GM12801 (cell line): ENCODE results near the gene ESPN.

Source experiments
- CTCF ChIP-seq: IDR thresholded peaks from one replicate; pipeline ENCODE4 v1.5.1; 2011; ENCODE audit warnings: control low read depth; ENCODE audit not compliant: insufficient read length; ENCODE audit errors: extremely low read depth

The ESPN gene

GRCh38 chr1:6456800-6457466, 32.4 kb downstream of the ESPN start:
- TF ChIP-seq CTCF = no peak

- no peak for TF ChIP-seq CTCF
These were observed 35.3 kb downstream of the ESPN start for GRCh38 chr1:6459850-6460265.

GRCh38 chr1:6460301-6461050, 35.9 kb downstream of the ESPN start:
- TF ChIP-seq CTCF = no peak

GRCh38 chr1:6461051-6461530, 36.5 kb downstream of the ESPN start:
- no peak for TF ChIP-seq CTCF

- no peak for TF ChIP-seq CTCF
These were observed 37.2 kb downstream of the ESPN start for GRCh38 chr1:6461538-6462411.

- no peak for TF ChIP-seq CTCF
These were observed 38.0 kb downstream of the ESPN start for GRCh38 chr1:6462412-6463119.

- TF ChIP-seq CTCF = no peak
These were observed 38.5 kb downstream of the ESPN start for GRCh38 chr1:6463120-6463412.
